ENCODE results near the gene ADTRP. TPM values are rescaled to one million over a fixed set of nuclear protein-coding genes. Genes with fewer than 3 reads are reported as not detected.

The ADTRP gene, protein sequence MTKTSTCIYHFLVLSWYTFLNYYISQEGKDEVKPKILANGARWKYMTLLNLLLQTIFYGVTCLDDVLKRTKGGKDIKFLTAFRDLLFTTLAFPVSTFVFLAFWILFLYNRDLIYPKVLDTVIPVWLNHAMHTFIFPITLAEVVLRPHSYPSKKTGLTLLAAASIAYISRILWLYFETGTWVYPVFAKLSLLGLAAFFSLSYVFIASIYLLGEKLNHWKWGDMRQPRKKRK
- total RNA-seq (2022; extraction: Qiagen RNA extraction) = 0.29 to 0.90 TPM (median 0.75 TPM) in 5 replicates

DNA sequence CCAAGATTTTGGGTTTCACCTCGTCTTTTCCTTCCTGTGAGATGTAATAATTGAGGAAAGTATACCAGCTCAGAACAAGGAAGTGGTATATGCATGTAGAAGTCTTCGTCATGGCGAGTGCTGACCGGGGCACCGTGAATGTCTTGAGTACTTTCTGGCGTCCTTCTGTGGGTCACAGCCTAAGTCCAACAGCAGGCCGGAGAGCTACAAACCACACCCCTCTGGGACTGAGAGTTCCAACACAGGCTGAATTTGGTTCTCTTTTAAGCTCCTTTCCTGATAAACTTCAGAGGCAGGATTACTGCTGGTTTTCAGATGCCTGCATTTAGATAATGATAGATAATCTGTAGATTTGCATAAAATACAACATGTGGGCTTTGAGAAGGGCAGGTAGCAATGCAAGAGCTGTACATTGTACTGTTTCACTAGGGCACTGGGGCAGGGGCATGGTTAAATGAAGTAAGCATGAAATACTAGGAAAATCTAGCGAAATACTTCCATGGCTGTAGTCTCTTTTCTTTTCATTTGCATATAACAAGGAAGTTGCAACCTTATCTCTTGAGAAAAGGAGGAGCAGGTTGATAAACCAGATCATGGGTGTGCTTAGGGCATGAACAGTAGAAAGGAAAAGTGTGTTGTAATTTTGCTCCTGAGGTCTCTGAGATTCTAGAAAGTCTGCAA lies at the start of gene ADTRP:
Gene ADTRP (minus strand): TSS at position 156 of the 681 bp plus-strand sequence. CDS start 44 bp downstream, at position 112.

Other genes starting within 250 kb of the ADTRP start
- gene TMEM170B, start 241.1 kb downstream of the ADTRP start, total RNA-seq (2022; extraction: Qiagen RNA extraction) = 0.61 to 1.1 TPM (median 0.87 TPM) in 5 replicates
- gene HIVEP1, start 233.5 kb upstream of the ADTRP start, total RNA-seq (2022; extraction: Qiagen RNA extraction) = 7.4 to 11.7 TPM (median 11.1 TPM) in 5 replicates